Vagina (tissue), 2 donors: Measurements from ENCODE around the gene FBXL20.

Source experiments
- POLR2A ChIP-seq, 2 donors: fragments of 450-650 bp; IDR thresholded peaks; one replicate each; pipeline ENCODE4 v1.6.1; 2017; ENCODE audit warnings: antibody characterized with exemption in 2 of 2, mild to moderate bottlenecking in 2 of 2, moderate library complexity in 2 of 2
- POLR2AphosphoS5 ChIP-seq, 2 donors: sonication (generic); formaldehyde crosslinking; IDR thresholded peaks; one replicate each; pipeline ENCODE4 v1.9.0; 2017; ENCODE audit warnings: antibody characterized with exemption in 2 of 2, mild to moderate bottlenecking in 2 of 2, low read depth in 1 of 2; ENCODE audit not compliant: insufficient read depth in 1 of 2
- TF ChIP-seq, protein P1 (sequence below), 3 experiments: fragments of 450-650 bp in 2 of 3; fragments of 200-600 bp in 1 of 3; sonication (generic) in 1 of 3; IDR thresholded peaks; one replicate each; pipeline ENCODE4 v1.5.1; 2017 to 2019; ENCODE audit warnings: antibody characterized with exemption in 3 of 3, mild to moderate bottlenecking in 2 of 3, moderate library complexity in 2 of 3

DNA sequence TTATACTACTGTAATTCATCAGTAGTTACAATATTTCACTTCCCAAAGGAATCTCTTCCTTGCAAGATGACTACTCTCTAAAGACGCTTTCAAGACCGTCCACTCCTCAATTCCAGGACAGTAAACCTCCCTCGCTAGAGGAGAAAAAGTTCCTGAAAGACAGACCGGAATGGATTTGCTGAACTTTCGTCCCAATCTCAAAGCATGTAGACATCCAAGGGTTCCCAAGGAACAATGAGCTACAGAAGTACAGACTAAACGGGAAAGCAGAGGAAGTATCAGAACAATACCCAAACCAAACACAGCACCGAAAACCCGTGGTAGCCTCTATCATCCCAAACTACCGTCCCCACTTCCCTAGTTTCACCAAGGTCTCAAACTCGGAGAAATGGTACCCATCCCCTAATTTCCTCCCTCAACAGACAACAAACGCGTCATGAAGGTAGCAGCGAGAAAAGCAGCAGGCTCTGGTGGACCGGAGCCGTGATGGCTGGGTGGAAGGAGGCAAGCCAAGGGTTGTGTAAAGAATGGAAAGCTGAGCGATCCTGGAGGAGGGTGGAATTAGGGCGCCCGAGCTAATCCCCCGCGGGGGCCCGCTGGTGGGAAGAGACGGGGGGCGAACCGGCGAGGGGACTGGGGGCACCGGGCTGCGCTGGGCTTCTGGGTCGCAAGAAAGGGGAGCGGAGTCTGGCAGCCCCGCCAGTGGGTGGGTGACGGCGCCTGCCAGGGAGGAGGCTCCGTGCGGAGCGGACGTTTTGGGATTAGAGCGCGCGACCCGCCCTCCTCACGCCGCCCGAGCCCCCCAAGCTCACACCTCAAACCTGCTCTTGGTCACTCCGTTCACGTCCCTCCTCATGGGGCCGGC is 647 bp downstream of the FBXL20 start:
- TF ChIP-seq, protein P1, sequence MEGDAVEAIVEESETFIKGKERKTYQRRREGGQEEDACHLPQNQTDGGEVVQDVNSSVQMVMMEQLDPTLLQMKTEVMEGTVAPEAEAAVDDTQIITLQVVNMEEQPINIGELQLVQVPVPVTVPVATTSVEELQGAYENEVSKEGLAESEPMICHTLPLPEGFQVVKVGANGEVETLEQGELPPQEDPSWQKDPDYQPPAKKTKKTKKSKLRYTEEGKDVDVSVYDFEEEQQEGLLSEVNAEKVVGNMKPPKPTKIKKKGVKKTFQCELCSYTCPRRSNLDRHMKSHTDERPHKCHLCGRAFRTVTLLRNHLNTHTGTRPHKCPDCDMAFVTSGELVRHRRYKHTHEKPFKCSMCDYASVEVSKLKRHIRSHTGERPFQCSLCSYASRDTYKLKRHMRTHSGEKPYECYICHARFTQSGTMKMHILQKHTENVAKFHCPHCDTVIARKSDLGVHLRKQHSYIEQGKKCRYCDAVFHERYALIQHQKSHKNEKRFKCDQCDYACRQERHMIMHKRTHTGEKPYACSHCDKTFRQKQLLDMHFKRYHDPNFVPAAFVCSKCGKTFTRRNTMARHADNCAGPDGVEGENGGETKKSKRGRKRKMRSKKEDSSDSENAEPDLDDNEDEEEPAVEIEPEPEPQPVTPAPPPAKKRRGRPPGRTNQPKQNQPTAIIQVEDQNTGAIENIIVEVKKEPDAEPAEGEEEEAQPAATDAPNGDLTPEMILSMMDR (IDR thresholded peaks at IDR 0.05), result no peak
- TF ChIP-seq POLR2A (IDR thresholded peaks at IDR 0.05), result no peak
- TF ChIP-seq POLR2AphosphoS5 (IDR thresholded peaks at IDR 0.05; ENCODE audit: insufficient read depth in 1 of 2, low read depth in 1 of 2), result no peak
